ENCODE results near the gene CPEB1. TPM values are rescaled to one million over a fixed set of nuclear protein-coding genes. Genes with fewer than 3 reads are reported as not detected.

The CPEB1 gene
- total RNA-seq, 4 donors from 2014 or later = 1.7 to 8.2 (median 3.0) TPM

DNA sequence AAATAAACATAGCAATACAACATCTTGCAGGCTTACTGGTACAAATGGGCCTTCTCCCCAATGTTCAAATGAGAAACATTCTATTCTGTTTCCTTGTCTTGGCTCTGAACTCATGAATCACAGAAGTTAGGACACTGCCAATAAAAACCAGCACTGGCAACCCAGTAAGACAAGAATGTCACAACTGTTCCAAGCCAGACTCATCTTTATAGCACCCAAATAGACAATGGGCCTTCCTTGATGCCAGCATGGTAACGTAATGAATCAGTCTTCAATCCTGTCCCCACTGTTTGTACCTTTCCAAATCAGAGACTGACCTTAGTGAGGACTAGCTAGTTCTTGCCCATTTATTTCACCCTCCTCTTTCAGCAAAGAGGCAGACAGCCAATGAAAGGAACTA lies 92.8 kb downstream of the CPEB1 start:
- TF ChIP-seq, protein P1, sequence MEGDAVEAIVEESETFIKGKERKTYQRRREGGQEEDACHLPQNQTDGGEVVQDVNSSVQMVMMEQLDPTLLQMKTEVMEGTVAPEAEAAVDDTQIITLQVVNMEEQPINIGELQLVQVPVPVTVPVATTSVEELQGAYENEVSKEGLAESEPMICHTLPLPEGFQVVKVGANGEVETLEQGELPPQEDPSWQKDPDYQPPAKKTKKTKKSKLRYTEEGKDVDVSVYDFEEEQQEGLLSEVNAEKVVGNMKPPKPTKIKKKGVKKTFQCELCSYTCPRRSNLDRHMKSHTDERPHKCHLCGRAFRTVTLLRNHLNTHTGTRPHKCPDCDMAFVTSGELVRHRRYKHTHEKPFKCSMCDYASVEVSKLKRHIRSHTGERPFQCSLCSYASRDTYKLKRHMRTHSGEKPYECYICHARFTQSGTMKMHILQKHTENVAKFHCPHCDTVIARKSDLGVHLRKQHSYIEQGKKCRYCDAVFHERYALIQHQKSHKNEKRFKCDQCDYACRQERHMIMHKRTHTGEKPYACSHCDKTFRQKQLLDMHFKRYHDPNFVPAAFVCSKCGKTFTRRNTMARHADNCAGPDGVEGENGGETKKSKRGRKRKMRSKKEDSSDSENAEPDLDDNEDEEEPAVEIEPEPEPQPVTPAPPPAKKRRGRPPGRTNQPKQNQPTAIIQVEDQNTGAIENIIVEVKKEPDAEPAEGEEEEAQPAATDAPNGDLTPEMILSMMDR (IDR thresholded peaks at IDR 0.05; ENCODE audit: low read depth) = no peak

DNA sequence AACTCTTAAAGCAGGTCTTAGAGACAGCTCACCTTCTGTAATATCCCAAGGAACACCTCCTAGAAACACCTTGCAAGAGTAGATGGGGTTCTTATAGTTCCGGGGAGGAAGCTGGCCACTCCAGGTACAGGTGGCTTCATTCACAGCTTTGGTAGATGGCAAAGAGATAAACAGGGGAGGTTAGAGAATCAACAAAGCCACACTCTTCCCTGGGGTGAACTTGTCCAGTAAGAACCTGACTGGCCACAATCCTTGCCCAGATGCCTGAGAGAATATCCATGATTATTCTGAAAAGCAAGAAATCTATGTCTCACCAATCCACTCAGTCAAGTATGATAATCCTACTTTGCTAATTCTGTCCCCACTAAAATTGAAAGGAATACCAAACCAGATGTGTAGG lies 93.3 kb downstream of the CPEB1 start:
- TF ChIP-seq, protein P1 (IDR thresholded peaks at IDR 0.05; ENCODE audit: low read depth) = no peak

DNA sequence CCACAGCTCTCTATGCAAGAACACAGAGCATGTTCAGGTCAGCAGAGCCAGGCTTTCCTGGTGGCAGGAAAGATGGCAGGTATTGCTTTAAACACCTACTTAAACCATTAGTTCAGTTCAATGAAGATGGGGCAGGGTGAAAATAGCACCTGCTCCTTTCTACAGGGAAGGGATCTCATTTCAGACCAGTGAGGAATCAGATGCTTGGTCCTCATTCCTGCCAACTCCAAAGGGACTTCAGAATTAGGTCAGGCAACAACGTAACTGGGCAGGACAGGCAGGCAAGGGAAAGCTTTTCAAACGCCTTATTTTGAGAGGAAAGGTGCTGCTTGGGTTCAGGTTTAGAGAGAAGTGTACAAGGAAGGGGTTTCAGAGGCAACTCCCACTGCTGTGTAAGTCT lies 94.3 kb downstream of the CPEB1 start:
- TF ChIP-seq, protein P1 (IDR thresholded peaks at IDR 0.05; ENCODE audit: low read depth) = no peak

DNA sequence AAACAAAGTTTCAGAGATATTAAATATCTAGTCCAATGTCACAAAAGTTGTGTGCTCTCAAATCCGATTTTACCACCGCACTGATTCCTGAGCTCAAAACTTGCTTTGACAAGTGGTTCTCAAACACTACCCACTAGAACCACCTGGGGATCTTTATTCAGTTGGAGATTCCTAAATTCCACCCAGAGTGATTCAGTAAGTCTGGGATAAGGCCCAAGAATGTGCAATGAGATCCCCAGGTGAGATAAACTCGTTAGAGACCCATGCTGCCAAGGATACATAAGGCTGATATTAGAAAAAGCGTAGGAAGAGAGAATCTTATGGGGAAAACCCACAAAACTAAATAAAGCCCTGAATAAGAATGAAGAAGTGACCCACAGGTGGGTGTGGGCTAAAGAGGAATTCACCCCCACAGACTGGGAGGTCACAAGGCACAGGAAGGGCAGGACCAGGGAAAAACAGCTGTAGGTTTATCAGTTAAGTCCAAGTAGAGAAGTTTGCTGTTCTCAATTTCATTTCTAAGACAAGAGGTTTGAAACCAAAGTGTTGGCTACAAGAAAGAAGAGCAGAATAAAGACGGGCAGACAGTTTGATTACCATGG lies 95.4 kb downstream of the CPEB1 start:
- TF ChIP-seq, protein P1 (IDR thresholded peaks at IDR 0.05; ENCODE audit: low read depth) = no peak

DNA sequence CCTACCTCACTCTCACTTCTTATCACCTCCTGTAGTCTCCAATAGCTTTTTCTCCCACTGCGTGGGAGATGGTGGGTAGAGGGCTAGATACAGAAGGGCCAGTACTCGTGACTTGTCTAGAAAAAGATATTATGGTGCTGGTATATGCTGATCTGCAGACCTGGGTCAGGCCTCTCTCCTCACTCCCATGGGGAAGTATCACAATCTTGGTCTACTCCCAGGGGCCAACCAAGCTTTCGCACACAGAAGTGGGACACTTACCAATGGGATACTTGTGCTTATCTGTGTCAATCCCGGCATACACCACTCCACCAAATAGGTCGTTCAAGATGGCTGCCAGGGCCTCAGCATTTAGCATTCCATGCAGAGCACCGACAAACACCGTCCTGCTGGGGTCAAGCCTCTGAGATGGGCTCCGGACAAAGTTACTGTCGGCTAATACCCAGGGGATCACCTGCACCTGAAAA lies 97.9 kb downstream of the CPEB1 start:
- TF ChIP-seq, protein P1 (IDR thresholded peaks at IDR 0.05; ENCODE audit: low read depth) = no peak

DNA sequence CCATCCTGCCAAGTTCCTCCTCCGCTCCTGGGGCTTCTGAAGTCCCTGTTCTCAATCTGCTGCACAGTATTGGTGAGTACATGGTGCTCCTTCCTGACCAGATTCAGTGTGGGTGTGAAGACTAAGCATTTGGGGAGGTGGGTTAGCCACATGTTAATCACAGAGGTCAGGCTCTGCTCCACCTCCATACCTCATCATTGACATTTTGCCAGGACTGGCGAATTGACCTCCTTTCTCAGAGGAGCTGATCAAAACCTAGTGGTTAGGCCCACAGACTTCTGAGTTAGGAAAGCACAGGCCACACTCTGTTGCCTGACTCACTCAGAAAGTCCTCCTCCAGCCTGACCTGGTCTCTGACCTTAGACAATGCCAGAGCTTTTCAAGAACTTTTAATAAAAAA lies 98.5 kb downstream of the CPEB1 start:
- TF ChIP-seq, protein P1 (IDR thresholded peaks at IDR 0.05; ENCODE audit: low read depth) = no peak

DNA sequence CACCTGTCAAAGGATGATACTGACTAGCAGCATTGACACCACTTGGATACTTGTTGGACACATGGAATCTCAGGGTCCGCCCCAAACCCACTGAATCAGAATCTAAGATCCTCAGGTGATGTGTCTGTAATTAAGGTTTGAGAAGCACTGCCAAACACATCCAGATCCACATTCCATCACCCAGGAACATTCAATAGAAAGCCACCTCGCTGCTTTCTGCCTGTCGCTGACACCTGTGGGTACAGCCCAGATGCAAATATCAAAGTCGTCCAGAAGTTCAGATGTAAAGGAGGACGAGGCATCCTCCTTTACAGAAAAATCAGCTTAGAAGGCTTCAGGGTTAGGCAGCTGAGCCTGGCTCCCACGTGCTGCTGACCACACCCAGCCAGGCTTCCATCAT lies 101.7 kb downstream of the CPEB1 start:
- TF ChIP-seq, protein P1 (IDR thresholded peaks at IDR 0.05; ENCODE audit: low read depth) = no peak

Measured in subcutaneous adipose tissue (tissue), 4 donors.